Spinal cord (tissue), 10 donors: ENCODE measurements around the gene KCND1. TPM values are rescaled to one million over a fixed set of nuclear protein-coding genes. Genes with fewer than 3 reads are reported as not detected.
A peak's percentile ranks its signal among the peaks of the same experiment; 100 is the strongest.

Source experiments
- DNase-seq, 6 donors: peaks; one replicate each; pipeline versions ENCODE4 v3.0.0 to v3.0.0-alpha.2; 2013 to 2015; ENCODE audit warnings: low spot score in 6 of 6, low read depth in 4 of 6
- H3K27ac ChIP-seq: one replicate; pipeline ENCODE4 v1.5.1; 2013; ENCODE audit warnings: low read depth, low read length, control low read depth
- H3K27me3 ChIP-seq: one replicate; pipeline ENCODE4 v1.6.1; 2013; ENCODE audit warnings: low read length; ENCODE audit not compliant: control insufficient read depth, insufficient read depth
- H3K36me3 ChIP-seq: one replicate; pipeline ENCODE4 v1.6.1; 2013; ENCODE audit warnings: low read length; ENCODE audit not compliant: control insufficient read depth, insufficient read depth
- H3K4me1 ChIP-seq: one replicate; pipeline ENCODE4 v1.6.1; 2013; ENCODE audit warnings: low read length; ENCODE audit not compliant: control insufficient read depth, insufficient read depth
- H3K4me3 ChIP-seq: one replicate; pipeline ENCODE4 v1.5.1; 2013; ENCODE audit warnings: low read depth, low read length, control low read depth
- H3K9me3 ChIP-seq: one replicate; pipeline ENCODE4 v1.6.1; 2013; ENCODE audit warnings: low read length; ENCODE audit not compliant: control insufficient read depth, insufficient read depth
- WGBS: methylation state at CpG from one replicate; pipeline ENCODE4 v1.1.5; 2013; ENCODE audit warnings: missing lambda C conversion rate; ENCODE audit not compliant: insufficient coverage; 5-methylcytosine and 5-hydroxymethylcytosine counted together
- polyA plus RNA-seq, 2 donors: library from polyadenylated mRNA; unstranded; fragments of 120-200 nt; gene quantifications; one replicate each; pipeline ENCODE4 v1.2.1, GENCODE V29; 2013; ENCODE audit not compliant: insufficient read length in 2 of 2
- total RNA-seq, 2 donors: library from RNA; depleted of rRNA in 1 of 2; stranded (reverse); fragments of 120-200 nt in 1 of 2; fragments of >200 nt in 1 of 2; gene quantifications; one replicate each; pipeline versions ENCODE4 v1.2.3 to v1.2.4, GENCODE V29; 2013 to 2014
- donor health status: healthy.

KCND1 gene
- total and polyA plus RNA-seq, 4 donors, result 1.8 to 6.7 (median 4.7) TPM

- Histone ChIP-seq H3K4me3 (no peak overlapping the region), H3K36me3 (peaks cover 12% of the 10 kb centered on the region), H3K4me1 (peaks cover 10% of the 10 kb centered on the region), H3K9me3 (no peaks in the 10 kb centered on the region), H3K27me3 (no peaks in the 10 kb centered on the region), H3K27ac (no peak overlapping the region)
- DNase-seq, result no peak
- 84% methylated on average over 10 of the region's 15 CpGs for WGBS
Observed at GRCh38 chrX:48966796-48967579, 4.7 kb downstream of the KCND1 start.

DNA sequence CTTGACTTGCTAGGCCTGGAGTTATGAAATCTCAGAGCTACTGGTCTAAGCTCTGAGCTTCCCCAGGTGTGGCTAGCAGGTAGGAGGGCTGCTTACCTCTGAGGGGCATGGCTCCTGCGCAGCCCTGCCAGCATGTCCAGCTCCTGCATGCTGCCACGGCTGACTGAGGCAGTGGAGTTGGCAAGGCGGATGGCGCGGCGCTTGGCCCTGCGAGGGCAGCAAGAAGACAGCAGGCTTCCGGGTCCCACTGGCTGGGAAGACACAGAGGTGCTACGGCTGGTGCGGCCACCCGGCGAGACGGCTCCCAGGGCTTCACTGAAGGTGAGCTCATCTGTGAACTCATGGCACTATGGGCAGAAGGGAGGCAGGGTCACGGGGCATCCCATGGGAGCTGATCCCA is 5.7 kb downstream of the KCND1 start:
- no peak for DNase-seq
- no peak overlapping the region for H3K27ac ChIP-seq
- no peaks in the 10 kb centered on the region for H3K4me1 ChIP-seq
- peaks cover 15% of the 10 kb centered on the region for H3K36me3 ChIP-seq
- no peaks in the 10 kb centered on the region for H3K9me3 ChIP-seq
- 88% methylated on average over 14 of the region's 14 CpGs for WGBS
- no peak overlapping the region for H3K4me3 ChIP-seq
- no peaks in the 10 kb centered on the region for H3K27me3 ChIP-seq

DNA sequence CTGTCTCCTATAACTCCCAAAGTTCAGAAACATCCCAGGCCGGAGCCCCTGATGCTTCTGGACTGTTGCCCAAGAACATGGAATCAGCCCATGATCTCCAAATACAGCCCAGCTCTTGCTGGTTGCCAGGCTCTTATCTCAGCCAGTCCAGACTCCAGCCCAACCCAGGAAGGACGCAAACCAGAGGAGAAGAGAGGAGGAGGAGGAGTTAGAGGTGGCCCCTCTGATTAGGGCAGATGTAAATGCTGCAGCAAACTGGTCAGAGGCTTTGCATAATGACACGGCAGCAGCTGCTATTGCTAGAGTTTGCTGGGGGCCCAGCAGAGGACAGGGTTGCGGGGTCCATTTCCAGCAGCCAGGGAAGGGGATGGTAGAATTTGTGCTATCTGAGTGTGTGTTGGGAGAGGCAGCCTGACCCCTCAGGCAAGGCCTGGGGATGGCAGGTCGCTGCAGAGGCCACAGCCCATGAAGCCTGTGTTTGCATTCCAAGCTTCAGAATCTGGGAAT is 10.0 kb downstream of the KCND1 start:
- no peak for DNase-seq
- Histone ChIP-seq H3K4me3 (no peak overlapping the region), H3K9me3 (no peaks in the 10 kb centered on the region), H3K4me1 (peaks cover 2% of the 10 kb centered on the region), H3K36me3 (peaks cover 9% of the 10 kb centered on the region), H3K27me3 (no peaks in the 10 kb centered on the region), H3K27ac (peak overlapping the region; percentile 10)
- WGBS, result 28% methylated on average over 4 of the region's 5 CpGs

GRCh38 chrX:48960291-48960690 is 11.4 kb downstream of the KCND1 start:
- Histone ChIP-seq H3K4me1 (peaks cover 13% of the 10 kb centered on the region), H3K27me3 (no peaks in the 10 kb centered on the region), H3K4me3 (no peak overlapping the region), H3K36me3 (peaks cover 12% of the 10 kb centered on the region), H3K27ac (no peak overlapping the region), H3K9me3 (no peaks in the 10 kb centered on the region)
- WGBS, result 63% methylated on average over 2 of the region's 2 CpGs
- no peak for DNase-seq

DNA sequence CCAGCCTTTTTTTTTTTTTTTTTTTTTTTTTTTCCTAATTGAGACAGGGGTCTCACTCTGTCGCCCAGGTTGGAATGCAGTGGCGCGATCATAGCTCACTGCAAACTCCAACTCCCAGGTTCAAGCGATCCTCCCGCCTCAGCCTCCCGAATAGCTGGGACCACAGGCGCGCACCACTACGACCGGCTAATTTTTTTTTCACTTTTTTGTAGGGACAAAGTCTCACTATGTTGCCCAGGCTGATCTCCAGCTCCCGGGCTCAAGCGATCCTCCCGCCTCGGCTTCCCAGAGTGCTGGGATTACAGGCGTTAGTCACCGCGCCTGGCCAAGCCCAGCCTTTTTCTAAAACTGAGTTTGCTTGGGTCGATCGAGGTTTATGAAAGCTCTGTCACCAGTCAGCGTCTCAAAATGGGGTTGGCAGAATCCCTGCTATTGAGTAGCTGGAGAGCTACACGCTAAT is 13.0 kb downstream of the KCND1 start:
- 37% methylated on average over 20 of the region's 21 CpGs for WGBS
- peak in 1 of 6 donors; percentile 49 for DNase-seq
- Histone ChIP-seq H3K4me3 (peak overlapping the region; percentile 60), H3K27ac (peak overlapping the region; percentile 95), H3K27me3 (no peaks in the 10 kb centered on the region), H3K4me1 (peaks cover 22% of the 10 kb centered on the region), H3K9me3 (no peaks in the 10 kb centered on the region), H3K36me3 (peaks cover 21% of the 10 kb centered on the region)

- Histone ChIP-seq H3K9me3 (no peaks in the 10 kb centered on the region), H3K4me3 (peak overlapping the region; percentile 60), H3K27me3 (no peaks in the 10 kb centered on the region), H3K27ac (peak overlapping the region; percentile 95), H3K4me1 (peaks cover 24% of the 10 kb centered on the region), H3K36me3 (peaks cover 22% of the 10 kb centered on the region)
- peak; percentile 83 to 99 (median 90) for DNase-seq
- 25% methylated on average over 65 of the region's 66 CpGs for WGBS
Observed at GRCh38 chrX:48957827-48958634, 13.6 kb downstream of the KCND1 start.

GRCh38 chrX:48957477-48957826 is 14.2 kb downstream of the KCND1 start, which contains the start of gene OTUD5:
Gene OTUD5 (minus strand): TSS chrX:48957607. CDS start chrX:48957570, 37 bp downstream.
- DNase-seq, result peak in 5 of 6 donors; percentile 38 to 92 (median 56)
- WGBS, result 35% methylated on average over 53 of the region's 53 CpGs
- H3K36me3 ChIP-seq, result peaks cover 20% of the 10 kb centered on the region
- no peaks in the 10 kb centered on the region for H3K27me3 ChIP-seq
- peaks cover 24% of the 10 kb centered on the region for H3K4me1 ChIP-seq
- H3K4me3 ChIP-seq, result peak within 1 kb of the TSS; percentile 60
- H3K27ac ChIP-seq, result peak within 1 kb of the TSS; percentile 95
- H3K9me3 ChIP-seq, result no peaks in the 10 kb centered on the region

- no peak overlapping the region for H3K27ac ChIP-seq
- no peaks in the 10 kb centered on the region for H3K27me3 ChIP-seq
- 31% methylated on average over 58 of the region's 61 CpGs for WGBS
- peaks cover 24% of the 10 kb centered on the region for H3K4me1 ChIP-seq
- peaks cover 18% of the 10 kb centered on the region for H3K36me3 ChIP-seq
- no peak for DNase-seq
- H3K4me3 ChIP-seq, result peak overlapping the region; percentile 49
- H3K9me3 ChIP-seq, result no peaks in the 10 kb centered on the region
Observed at GRCh38 chrX:48956728-48957414, 14.8 kb downstream of the KCND1 start.

DNA sequence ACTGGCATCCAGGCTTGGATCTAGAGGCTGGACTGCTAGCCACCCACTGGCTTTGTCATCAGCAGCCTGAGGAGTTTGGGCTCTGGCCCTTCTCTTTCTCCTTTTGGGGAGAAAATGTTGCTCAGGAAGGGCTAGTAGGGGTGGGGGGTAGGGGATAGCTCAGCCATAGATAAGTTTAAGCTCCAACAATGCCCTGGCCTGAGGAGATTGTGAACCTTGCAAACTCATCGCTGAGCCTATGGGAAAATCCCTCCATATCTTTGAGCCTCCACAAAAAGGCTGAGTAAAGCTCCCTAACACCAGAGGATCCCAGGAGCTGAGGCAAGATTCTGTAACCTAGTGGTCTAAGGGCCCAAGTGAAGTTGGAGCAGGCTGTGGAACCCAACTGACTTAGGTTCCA is 23.1 kb downstream of the KCND1 start:
- no peak for DNase-seq
- peaks cover 12% of the 10 kb centered on the region for H3K36me3 ChIP-seq
- no peaks in the 10 kb centered on the region for H3K27me3 ChIP-seq
- no peak overlapping the region for H3K4me3 ChIP-seq
- H3K4me1 ChIP-seq, result peaks cover under 1% of the 10 kb centered on the region
- no peak overlapping the region for H3K27ac ChIP-seq
- no peaks in the 10 kb centered on the region for H3K9me3 ChIP-seq
- WGBS, result no CpG with 5 or more reads among the region's 1 CpG
